SK-N-SH (cell line): Measurements from ENCODE around the gene DPF3. TPM values are rescaled to one million over a fixed set of nuclear protein-coding genes. Genes with fewer than 3 reads are reported as not detected.
A peak's percentile ranks its signal among the peaks of the same experiment; 100 is the strongest.

Source experiments
- CTCF ChIA-PET: fragments of 300-600, 350-600 bp; formaldehyde crosslinking; extraction: SDS; loops from one replicate; lab custom pipeline; 2021; lab: Yijun Ruan, JAX
- POLR2A ChIA-PET: fragments of 350-600 bp; sonication (Branson Sonifier 250); formaldehyde crosslinking; extraction: SDS; loops from one replicate; lab custom pipeline; 2020; ENCODE audit warnings: antibody characterized with exemption, inconsistent platforms; lab: Yijun Ruan, JAX
- DNase-seq: peaks from one replicate; pipeline ENCODE4 v3.0.0; 2012
- H2AFZ ChIP-seq: fragments of 200-600 bp; sonication (generic); 2 replicates; pipeline ENCODE4 v1.8.1; 2016; ENCODE audit warnings: antibody characterized with exemption, mild to moderate bottlenecking, low read depth
- H3F3A ChIP-seq: fragments of 200-600 bp; sonication (generic); replicated peaks from 2 replicates; pipeline ENCODE3; 2016; ENCODE audit warnings: antibody characterized with exemption, mild to moderate bottlenecking; ENCODE audit not compliant: insufficient read depth
- H3K27ac ChIP-seq, 2 experiments: fragments of 200-500 bp in 1 of 2; fragments of 200-600 bp in 1 of 2; sonication (Bioruptor generic) in 1 of 2; sonication (generic), shearing (Covaris generic) in 1 of 2; 2 replicates each; pipeline versions ENCODE4 v1.5.1 to v1.6.1; 2014 to 2016; ENCODE audit warnings: low read depth in 2 of 2, inconsistent platforms in 1 of 2, low read length in 1 of 2, mild to moderate bottlenecking in 1 of 2, mixed read lengths in 1 of 2
- H3K27me3 ChIP-seq: fragments of 200-600 bp; sonication (generic), shearing (Covaris generic); 2 replicates; pipeline ENCODE4 v1.6.1; 2016; ENCODE audit warnings: mixed run types; ENCODE audit not compliant: insufficient read depth
- H3K36me3 ChIP-seq, 2 experiments: fragments of 200-500 bp in 1 of 2; fragments of 200-600 bp in 1 of 2; sonication (Bioruptor generic) in 1 of 2; sonication (generic) in 1 of 2; replicated peaks in 1 of 2; 2 replicates each; pipeline versions ENCODE3 to v1.5.1; 2014 to 2016; ENCODE audit warnings: low read length in 1 of 2, mild to moderate bottlenecking in 1 of 2; ENCODE audit not compliant: insufficient read depth in 2 of 2, control insufficient read depth in 1 of 2
- H3K4me1 ChIP-seq, 2 experiments: fragments of 200-500 bp in 1 of 2; fragments of 200-600 bp in 1 of 2; sonication (Bioruptor generic) in 1 of 2; sonication (generic), shearing (Covaris generic) in 1 of 2; 2 replicates each; pipeline versions ENCODE4 v1.5.1 to v1.6.1; 2014 to 2016; ENCODE audit warnings: low read depth in 1 of 2, low read length in 1 of 2, mixed run types in 1 of 2; ENCODE audit not compliant: insufficient read depth in 2 of 2, control insufficient read depth in 1 of 2
- H3K4me2 ChIP-seq: fragments of 200-600 bp; sonication (generic), shearing (Covaris generic); 2 replicates; pipeline ENCODE4 v1.6.1; 2017; ENCODE audit warnings: mixed run types
- H3K4me3 ChIP-seq, 2 experiments: fragments of 200-500 bp in 1 of 2; fragments of 200-600 bp in 1 of 2; sonication (Bioruptor generic) in 1 of 2; sonication (generic), shearing (Covaris generic) in 1 of 2; 2 replicates each; pipeline versions ENCODE4 v1.5.1 to v1.8.1; 2014 to 2016; ENCODE audit warnings: low read depth in 2 of 2, inconsistent platforms in 1 of 2, low read length in 1 of 2, mild to moderate bottlenecking in 1 of 2, mixed read lengths in 1 of 2, moderate library complexity in 1 of 2
- H3K79me2 ChIP-seq: fragments of 200-600 bp; sonication (generic); 2 replicates; pipeline ENCODE4 v1.8.1; 2017; ENCODE audit warnings: mild to moderate bottlenecking; ENCODE audit not compliant: insufficient read depth
- H3K9ac ChIP-seq: fragments of 200-600 bp; sonication (generic); 2 replicates; pipeline ENCODE4 v1.6.1; 2017; ENCODE audit warnings: mixed run types
- H3K9me2 ChIP-seq: fragments of 200-600 bp; sonication (generic); 2 replicates; pipeline ENCODE4 v1.6.1; 2017; ENCODE audit warnings: mixed run types
- H3K9me3 ChIP-seq: fragments of 200-600 bp; sonication (generic); 2 replicates; pipeline ENCODE4 v1.6.1; 2017; ENCODE audit warnings: mixed run types, mild to moderate bottlenecking, moderate library complexity
- H4K20me1 ChIP-seq: fragments of 200-600 bp; sonication (generic); 2 replicates; pipeline ENCODE4 v1.6.1; 2017; ENCODE audit warnings: mild to moderate bottlenecking, mixed run types; ENCODE audit not compliant: insufficient read depth
- CHD2 ChIP-seq: fragments of 150-350 bp; IDR thresholded peaks from 2 replicates; pipeline ENCODE4 v1.6.1; 2018; ENCODE audit warnings: low read length; ENCODE audit not compliant: partially characterized antibody
- EP300 ChIP-seq, 2 experiments: IDR thresholded peaks; 2 replicates each; pipeline versions ENCODE4 v1.4.0 to v1.6.1; 2012; ENCODE audit warnings: borderline replicate concordance in 1 of 2, low read depth in 1 of 2, low read length in 1 of 2
- FOXJ3 ChIP-seq: sonication (generic); formaldehyde crosslinking; IDR thresholded peaks from 2 replicates; pipeline ENCODE4 v1.5.1; 2020; ENCODE audit warnings: mild to moderate bottlenecking, missing genetic modification reagents
- FOXM1 ChIP-seq: IDR thresholded peaks from 2 replicates; pipeline ENCODE4 v1.4.0; 2012; ENCODE audit warnings: low read depth, mild to moderate bottlenecking
- GABPA ChIP-seq: IDR thresholded peaks from 2 replicates; pipeline ENCODE4 v1.4.0; 2012; ENCODE audit warnings: low read depth, mild to moderate bottlenecking
- NFIC ChIP-seq: IDR thresholded peaks from 2 replicates; pipeline ENCODE4 v1.4.0; 2012; ENCODE audit warnings: borderline replicate concordance
- PBX3 ChIP-seq: IDR thresholded peaks from 2 replicates; pipeline ENCODE4; 2012
- RAD21 ChIP-seq: IDR thresholded peaks from 2 replicates; pipeline ENCODE4 v1.6.1; 2012; ENCODE audit warnings: mild to moderate bottlenecking, low read length
- RFX5 ChIP-seq: IDR thresholded peaks from 2 replicates; pipeline ENCODE4 v1.6.1; 2012; ENCODE audit warnings: mild to moderate bottlenecking, improper control_type of control experiment, low read length
- RXRA ChIP-seq: IDR thresholded peaks from 2 replicates; pipeline ENCODE4 v1.4.0; 2012; ENCODE audit warnings: low read depth, mild to moderate bottlenecking, borderline replicate concordance
- SIN3A ChIP-seq: IDR thresholded peaks from 2 replicates; pipeline ENCODE4 v1.6.1; 2012; ENCODE audit warnings: low read depth, mild to moderate bottlenecking, low read length, moderate library complexity, borderline replicate concordance
- TAF1 ChIP-seq: IDR thresholded peaks from 2 replicates; pipeline ENCODE4 v1.6.1; 2012; ENCODE audit warnings: low read depth, mild to moderate bottlenecking, low read length, moderate library complexity, borderline replicate concordance
- TCF12 ChIP-seq: IDR thresholded peaks from 2 replicates; pipeline ENCODE4 v1.4.0; 2012
- TEAD4 ChIP-seq: IDR thresholded peaks from 2 replicates; pipeline ENCODE4 v1.4.0; 2012; ENCODE audit warnings: mild to moderate bottlenecking, borderline replicate concordance; ENCODE audit not compliant: insufficient read depth
- YY1 ChIP-seq: IDR thresholded peaks from 2 replicates; pipeline ENCODE4 v1.4.0; 2012; ENCODE audit warnings: low read depth, mild to moderate bottlenecking
- WGBS: methylation state at CpG from one replicate; pipeline ENCODE4 v1.1.6; 2017; ENCODE audit warnings: low lambda C conversion rate; 5-methylcytosine and 5-hydroxymethylcytosine counted together
- polyA plus RNA-seq, 3 experiments: library from polyadenylated mRNA; depleted of rRNA; stranded (reverse); fragments of >200 nt; gene quantifications; 2 replicates each; pipeline ENCODE4 v1.2.3, GENCODE V29; 2012
- TF ChIP-seq, protein P1 (sequence below): IDR thresholded peaks from 2 replicates; pipeline ENCODE4 v1.4.0; 2012; ENCODE audit warnings: low read depth, borderline replicate concordance
- TF ChIP-seq, protein P2 (sequence below): IDR thresholded peaks from 2 replicates; pipeline ENCODE4 v1.4.0; 2012; ENCODE audit warnings: low read depth
- TF ChIP-seq, protein P3 (sequence below): IDR thresholded peaks from 2 replicates; pipeline ENCODE4 v1.6.1; 2012; ENCODE audit warnings: mild to moderate bottlenecking, low read depth, low read length, moderate library complexity

DPF3 gene
- polyA plus RNA-seq, 1 of the 3 experiments (the other 2 are of a cell fraction) = 2.8 TPM

DNA sequence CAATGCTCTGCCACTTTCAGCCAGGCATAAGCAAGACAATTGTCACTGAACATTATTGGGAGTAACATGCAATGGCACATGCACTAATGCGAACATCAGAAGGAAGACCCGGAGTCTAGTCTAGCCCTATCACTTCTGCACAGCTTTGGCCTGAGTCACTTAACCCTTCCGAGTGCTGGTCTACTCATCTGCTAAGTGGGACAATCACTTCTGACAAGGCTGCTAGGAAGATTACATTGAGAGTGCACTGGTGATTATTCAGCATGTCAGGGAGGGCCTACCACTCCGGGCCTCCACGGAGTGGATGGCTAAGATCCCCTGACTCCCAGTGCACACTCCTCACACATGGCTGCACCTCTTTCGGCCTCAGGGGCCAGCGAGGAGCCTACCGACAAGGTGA is 240.9 kb downstream of the DPF3 start:
- Histone ChIP-seq H2AFZ (no peak overlapping the region), H3F3A (no peaks in the 10 kb centered on the region), H4K20me1 (no peaks in the 10 kb centered on the region), H3K27ac (no peak overlapping the region), H3K27me3 (no peaks in the 10 kb centered on the region), H3K36me3 (no peaks in the 10 kb centered on the region), H3K79me2 (no peaks in the 10 kb centered on the region), H3K4me3 (no peak overlapping the region), H3K9me3 (no peaks in the 10 kb centered on the region), H3K4me1 (peaks cover 15 to 22% of the 10 kb centered on the region in 2 experiments), H3K9me2 (no peaks in the 10 kb centered on the region), H3K4me2 (no peak overlapping the region), H3K9ac (no peak overlapping the region)
- WGBS = 76% methylated on average over 8 of the region's 8 CpGs
- DNase-seq = no peak
- CTCF ChIA-PET = no interaction called here
- POLR2A ChIA-PET = no interaction called here
- peak; percentile 55 for TF ChIP-seq PBX3
- peak; percentile 19; the same call in 1 of the 2 replicates for TF ChIP-seq TCF12
- TF ChIP-seq, protein P1, sequence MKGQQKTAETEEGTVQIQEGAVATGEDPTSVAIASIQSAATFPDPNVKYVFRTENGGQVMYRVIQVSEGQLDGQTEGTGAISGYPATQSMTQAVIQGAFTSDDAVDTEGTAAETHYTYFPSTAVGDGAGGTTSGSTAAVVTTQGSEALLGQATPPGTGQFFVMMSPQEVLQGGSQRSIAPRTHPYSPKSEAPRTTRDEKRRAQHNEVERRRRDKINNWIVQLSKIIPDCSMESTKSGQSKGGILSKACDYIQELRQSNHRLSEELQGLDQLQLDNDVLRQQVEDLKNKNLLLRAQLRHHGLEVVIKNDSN = no peak
- no peak for TF ChIP-seq NFIC

GRCh38 chr14:72652179-72652578 is 241.7 kb downstream of the DPF3 start:
- POLR2A ChIA-PET = no interaction called here
- Histone ChIP-seq H3K4me2 (no peak overlapping the region), H3F3A (no peaks in the 10 kb centered on the region), H3K36me3 (no peaks in the 10 kb centered on the region), H3K9me2 (no peaks in the 10 kb centered on the region), H4K20me1 (no peaks in the 10 kb centered on the region), H3K27me3 (no peaks in the 10 kb centered on the region), H2AFZ (no peak overlapping the region), H3K4me3 (no peak overlapping the region), H3K9me3 (no peaks in the 10 kb centered on the region), H3K79me2 (no peaks in the 10 kb centered on the region), H3K9ac (no peak overlapping the region), H3K27ac (no peak overlapping the region), H3K4me1 (peaks cover 20 to 22% of the 10 kb centered on the region in 2 experiments)
- no peak for DNase-seq
- CTCF ChIA-PET = interaction anchor here (1.0 kb wide), 1 partner anchor 139 kb away, joined by 3 read pairs; no protein-coding TSS in a partner anchor
- TF ChIP-seq RFX5 (no peak), GABPA (no peak), RXRA (no peak), EP300 (IDR thresholded peaks at IDR 0.05; ENCODE audit: borderline replicate concordance in 1 of 2, low read depth in 1 of 2, low read length in 1 of 2) (no peak), CHD2 (no peak)
- WGBS = 100% methylated on average over 2 of the region's 4 CpGs

- no peak overlapping the region for H3K9ac ChIP-seq
- TF ChIP-seq TAF1 (no peak), SIN3A (no peak), FOXM1 (no peak), RXRA (no peak), CHD2 (no peak), RAD21 (no peak), TEAD4 (no peak), NFIC (no peak), FOXJ3 (CRISPR knock-in tag) (no peak), YY1 (no peak)
- TF ChIP-seq, protein P2, sequence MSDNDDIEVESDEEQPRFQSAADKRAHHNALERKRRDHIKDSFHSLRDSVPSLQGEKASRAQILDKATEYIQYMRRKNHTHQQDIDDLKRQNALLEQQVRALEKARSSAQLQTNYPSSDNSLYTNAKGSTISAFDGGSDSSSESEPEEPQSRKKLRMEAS = no peak
- TF ChIP-seq, protein P3, sequence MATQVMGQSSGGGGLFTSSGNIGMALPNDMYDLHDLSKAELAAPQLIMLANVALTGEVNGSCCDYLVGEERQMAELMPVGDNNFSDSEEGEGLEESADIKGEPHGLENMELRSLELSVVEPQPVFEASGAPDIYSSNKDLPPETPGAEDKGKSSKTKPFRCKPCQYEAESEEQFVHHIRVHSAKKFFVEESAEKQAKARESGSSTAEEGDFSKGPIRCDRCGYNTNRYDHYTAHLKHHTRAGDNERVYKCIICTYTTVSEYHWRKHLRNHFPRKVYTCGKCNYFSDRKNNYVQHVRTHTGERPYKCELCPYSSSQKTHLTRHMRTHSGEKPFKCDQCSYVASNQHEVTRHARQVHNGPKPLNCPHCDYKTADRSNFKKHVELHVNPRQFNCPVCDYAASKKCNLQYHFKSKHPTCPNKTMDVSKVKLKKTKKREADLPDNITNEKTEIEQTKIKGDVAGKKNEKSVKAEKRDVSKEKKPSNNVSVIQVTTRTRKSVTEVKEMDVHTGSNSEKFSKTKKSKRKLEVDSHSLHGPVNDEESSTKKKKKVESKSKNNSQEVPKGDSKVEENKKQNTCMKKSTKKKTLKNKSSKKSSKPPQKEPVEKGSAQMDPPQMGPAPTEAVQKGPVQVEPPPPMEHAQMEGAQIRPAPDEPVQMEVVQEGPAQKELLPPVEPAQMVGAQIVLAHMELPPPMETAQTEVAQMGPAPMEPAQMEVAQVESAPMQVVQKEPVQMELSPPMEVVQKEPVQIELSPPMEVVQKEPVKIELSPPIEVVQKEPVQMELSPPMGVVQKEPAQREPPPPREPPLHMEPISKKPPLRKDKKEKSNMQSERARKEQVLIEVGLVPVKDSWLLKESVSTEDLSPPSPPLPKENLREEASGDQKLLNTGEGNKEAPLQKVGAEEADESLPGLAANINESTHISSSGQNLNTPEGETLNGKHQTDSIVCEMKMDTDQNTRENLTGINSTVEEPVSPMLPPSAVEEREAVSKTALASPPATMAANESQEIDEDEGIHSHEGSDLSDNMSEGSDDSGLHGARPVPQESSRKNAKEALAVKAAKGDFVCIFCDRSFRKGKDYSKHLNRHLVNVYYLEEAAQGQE = no peak
Observed at GRCh38 chr14:72651714-72652113, 242.2 kb downstream of the DPF3 start.

More at GRCh38 chr14:72651714-72652113, 242.2 kb downstream of the DPF3 start:
- Histone ChIP-seq H3K4me2 (0 out of 2 replicates have a peak overlapping the region, but pooled peaks have one; percentile 16), H3K9me3 (no peaks in the 10 kb centered on the region), H3K36me3 (no peaks in the 10 kb centered on the region), H3K4me3 (no peak overlapping the region), H3K27me3 (no peaks in the 10 kb centered on the region), H3K9me2 (no peaks in the 10 kb centered on the region), H3K79me2 (no peaks in the 10 kb centered on the region), H3F3A (no peaks in the 10 kb centered on the region), H3K27ac (no peak overlapping the region), H2AFZ (no peak overlapping the region), H4K20me1 (no peaks in the 10 kb centered on the region), H3K4me1 (peaks cover 22 to 24% of the 10 kb centered on the region in 2 experiments)
- WGBS = 60% methylated on average over 2 of the region's 5 CpGs
- CTCF ChIA-PET = interaction anchor here (1.0 kb wide), 1 partner anchor 138 kb away, joined by 3 read pairs; no protein-coding TSS in a partner anchor
- no peak for DNase-seq
- POLR2A ChIA-PET = no interaction called here
